Activated CD4-positive, alpha-beta T cell treated with anti-CD3 and anti-CD28 coated beads for 36 hours (primary cell): ENCODE measurements around the gene KIFC3. TPM values are rescaled to one million over a fixed set of nuclear protein-coding genes. Genes with fewer than 3 reads are reported as not detected.

ENCODE experiments used
- ATAC-seq: fragments of 200-7000 bp; cut with Tn5 transposase; one replicate; pipeline ENCODE4 v1.10.0; 2021; ENCODE audit warnings: mild to moderate bottlenecking, moderate library complexity
- CTCF ChIA-PET: fragments of 350-600 bp; sonication (Branson Sonifier 250); formaldehyde crosslinking; loops from one replicate; lab custom pipeline; 2021; ENCODE audit warnings: antibody characterized with exemption; lab: Charles Lee
- POLR2A ChIA-PET: fragments of 350-600 bp; sonication (Branson Sonifier 250); formaldehyde crosslinking; loops from one replicate; lab custom pipeline; 2021; ENCODE audit warnings: antibody characterized with exemption, inconsistent platforms; lab: Charles Lee
- DNase-seq: peaks from one replicate; pipeline ENCODE4 v3.0.0-alpha.2; 2020
- H3K27ac Mint-ChIP-seq: one replicate; pipeline ENCODE4 v1.8.0; 2021; ENCODE audit warnings: mixed read lengths
- H3K27me3 Mint-ChIP-seq: one replicate; pipeline ENCODE4 v1.8.0; 2021; ENCODE audit warnings: mixed read lengths
- H3K36me3 Mint-ChIP-seq: one replicate; pipeline ENCODE4 v1.8.0; 2021; ENCODE audit warnings: low read depth, mixed read lengths
- H3K4me1 Mint-ChIP-seq: one replicate; pipeline ENCODE4 v1.8.0; 2021; ENCODE audit warnings: mixed read lengths
- H3K4me3 Mint-ChIP-seq: one replicate; pipeline ENCODE4 v1.8.0; 2021; ENCODE audit warnings: mild to moderate bottlenecking, moderate library complexity, mixed read lengths
- H3K9me3 Mint-ChIP-seq: one replicate; pipeline ENCODE4 v1.8.0; 2021; ENCODE audit warnings: low read depth, mixed read lengths
- intact Hi-C, 2 experiments: fragments of 100-400 bp; cut with DNase I in 1 of 2; cut with micrococcal nuclease in 1 of 2; formaldehyde crosslinking; loops; one replicate each; pipeline versions ENCODE4 v1.14.2 to v1.15.1; 2022 to 2024; cut with DNase I, micrococcal nuclease
- total RNA-seq, 2 experiments: library from RNA; stranded (reverse); gene quantifications; one replicate each; pipeline ENCODE4 v1.2.3, GENCODE V29; 2021

The KIFC3 gene
- total RNA-seq, 2 experiments from 2014 or later: 0.32 to 0.66 TPM

DNA sequence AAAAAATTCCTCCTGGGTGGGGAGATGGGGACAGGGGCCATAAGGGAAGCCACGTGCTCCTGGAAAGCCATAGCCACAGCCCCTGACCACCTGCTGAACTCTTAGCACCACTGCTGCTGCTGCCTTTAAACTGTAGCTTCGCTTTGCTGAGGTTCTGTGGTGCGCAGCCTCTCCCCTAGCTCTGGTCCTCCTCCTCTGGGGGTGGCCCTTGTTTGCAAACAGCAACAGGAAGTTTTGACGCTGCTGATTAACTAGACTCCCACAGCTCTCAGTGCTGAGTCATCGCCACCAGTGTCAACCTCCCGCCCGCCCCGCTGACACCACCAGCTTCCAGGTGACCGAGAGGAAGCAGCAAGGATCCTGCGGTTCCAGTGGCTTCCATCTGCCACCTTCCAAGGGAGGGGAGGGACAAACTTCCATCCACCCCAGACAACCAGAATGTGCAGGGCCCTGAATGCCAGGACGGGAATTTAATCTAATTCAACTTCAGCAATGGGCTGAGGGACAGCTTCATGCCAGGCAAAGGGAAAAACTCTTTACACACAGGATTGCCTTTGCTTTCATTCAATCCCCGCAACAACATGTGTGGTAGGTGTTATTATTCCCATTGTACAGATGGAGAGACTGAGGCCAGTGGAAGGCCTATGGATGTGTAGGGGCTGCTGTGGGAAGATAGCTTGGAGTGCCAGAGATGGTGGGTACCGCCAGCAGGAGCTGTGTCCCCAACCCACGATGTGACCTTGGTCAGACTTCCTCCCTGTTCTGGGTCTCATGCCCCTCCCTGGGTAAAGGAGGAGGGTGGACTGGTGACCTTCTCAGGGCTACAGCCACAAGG lies 8.1 kb upstream of the KIFC3 start:
- no peaks in the 10 kb centered on the region for H3K9me3 Mint-ChIP-seq
- H3K4me3 Mint-ChIP-seq: no peak overlapping the region
- ChIA-PET CTCF (interaction anchor here (0.6 to 1.4 kb wide), 7 partner anchors 8 to 209 kb away, joined by 3 to 6 read pairs (median 3); no protein-coding TSS in a partner anchor), POLR2A (interaction anchor here (0.6 to 0.7 kb wide), 2 partner anchors 37 to 75 kb away, joined by 3 read pairs; partner anchors contain the start of gene KATNB1)
- H3K4me1 Mint-ChIP-seq: peaks cover 23% of the 10 kb centered on the region
- DNase-seq (peak; percentile 87), ATAC-seq (peak; percentile 97)
- peaks cover 15% of the 10 kb centered on the region for H3K27me3 Mint-ChIP-seq
- peak overlapping the region; percentile 27 for H3K27ac Mint-ChIP-seq
- intact Hi-C loops: loop anchor here in 1 of 2 experiments (1.0 to 2.0 kb wide), 2 partner anchors 8 to 190 kb away; partner anchors contain the start of genes KIFC3, USB1 and ZNF319
- no peaks in the 10 kb centered on the region for H3K36me3 Mint-ChIP-seq

DNA sequence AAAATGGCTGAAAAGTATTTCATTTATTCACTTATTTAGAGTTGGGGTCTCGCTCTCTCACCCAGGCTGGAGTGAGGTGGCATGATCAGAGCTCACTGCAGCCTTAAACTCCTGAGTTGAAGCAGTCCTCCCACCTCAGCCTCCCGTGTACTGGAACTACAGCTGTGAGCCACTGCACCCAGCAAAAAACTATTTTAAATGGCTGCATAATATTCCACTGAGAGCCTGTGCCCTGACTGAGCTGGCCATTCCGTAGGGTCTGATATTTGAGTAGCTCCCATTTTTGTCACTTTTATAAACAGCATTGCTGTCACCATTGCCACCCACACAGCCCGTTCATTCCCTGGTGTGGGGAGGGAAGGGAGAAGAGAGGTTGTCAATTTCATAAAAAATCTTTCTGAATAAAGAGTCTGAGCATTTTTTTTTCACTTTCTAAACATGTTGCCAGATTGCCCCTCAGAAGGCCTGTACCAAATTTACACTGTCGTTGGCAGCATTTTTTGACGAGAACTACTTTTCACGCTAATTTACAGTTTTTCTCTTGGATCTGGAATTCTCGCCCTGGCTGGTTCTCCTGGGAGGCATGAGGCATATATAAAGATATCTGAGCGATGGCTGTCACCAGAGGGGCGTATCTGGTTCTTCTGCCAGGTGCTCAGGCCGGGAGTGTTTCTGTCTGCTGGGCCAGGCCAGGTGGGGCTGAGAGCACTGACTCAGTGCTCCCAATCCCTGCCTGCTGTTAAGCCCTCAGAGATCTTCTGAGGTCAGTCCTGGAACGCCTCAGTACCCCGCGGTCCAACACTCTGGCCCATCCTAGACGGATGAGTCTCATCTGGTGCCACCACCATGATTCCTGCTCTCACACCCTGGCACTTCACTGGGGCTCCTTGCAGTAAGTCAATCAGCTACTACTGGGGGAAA lies 7.2 kb upstream of the KIFC3 start:
- H3K9me3 Mint-ChIP-seq: no peaks in the 10 kb centered on the region
- intact Hi-C loops: loop anchor here (1.0 to 10.0 kb wide), 4 partner anchors 7 to 212 kb away; partner anchors contain the start of genes KIFC3 (in 1 of the 2), USB1 (in 1 of the 2) and ZNF319 (in 1 of the 2)
- H3K27me3 Mint-ChIP-seq: peaks cover 15% of the 10 kb centered on the region
- ChIA-PET CTCF (interaction anchor here (0.7 to 1.4 kb wide), 4 partner anchors 9 to 208 kb away, joined by 3 to 6 read pairs (median 4); no protein-coding TSS in a partner anchor), POLR2A (interaction anchor here (0.7 kb wide), 1 partner anchor 74 kb away, joined by 3 read pairs; the partner anchor contains the start of gene KATNB1)
- DNase-seq: no peak
- no peaks in the 10 kb centered on the region for H3K36me3 Mint-ChIP-seq
- no peak overlapping the region for H3K27ac Mint-ChIP-seq
- ATAC-seq: no peak
- H3K4me1 Mint-ChIP-seq: peaks cover 23% of the 10 kb centered on the region
- no peak overlapping the region for H3K4me3 Mint-ChIP-seq

DNA sequence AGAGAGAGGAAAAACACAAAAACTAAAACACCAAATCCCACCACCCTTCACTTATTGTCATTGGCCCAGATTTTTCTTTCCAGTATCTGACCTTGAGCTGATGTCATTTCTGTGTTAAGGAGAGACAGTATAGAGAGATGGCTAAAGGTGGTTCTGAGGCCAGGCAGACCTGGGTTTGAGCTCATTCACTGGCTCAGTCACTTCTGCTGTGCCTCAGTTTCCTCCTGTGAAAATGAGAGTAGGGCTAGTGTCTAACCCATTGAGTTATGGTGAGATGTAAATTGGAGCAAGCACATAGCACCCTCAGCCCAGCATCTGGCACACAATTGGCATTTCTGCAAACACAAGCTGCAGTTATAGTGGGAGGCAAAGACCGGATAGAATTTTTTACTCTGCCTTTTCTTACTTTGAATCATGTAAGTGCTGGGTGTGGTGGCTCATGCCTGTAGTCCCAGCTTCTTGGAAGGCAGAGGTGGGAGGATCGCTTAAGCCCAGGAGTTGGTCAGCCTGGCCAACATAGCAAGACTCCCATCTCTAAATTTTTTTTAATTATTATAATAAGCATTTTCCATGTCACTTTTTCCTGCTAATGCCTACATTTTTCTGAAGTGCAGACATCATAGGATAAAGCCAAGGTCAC lies 6.4 kb upstream of the KIFC3 start:
- no peak overlapping the region for H3K4me3 Mint-ChIP-seq
- intact Hi-C loops: loop anchor here (1.0 to 10.0 kb wide), 3 partner anchors 177 to 211 kb away; no protein-coding TSS in a partner anchor

DNA sequence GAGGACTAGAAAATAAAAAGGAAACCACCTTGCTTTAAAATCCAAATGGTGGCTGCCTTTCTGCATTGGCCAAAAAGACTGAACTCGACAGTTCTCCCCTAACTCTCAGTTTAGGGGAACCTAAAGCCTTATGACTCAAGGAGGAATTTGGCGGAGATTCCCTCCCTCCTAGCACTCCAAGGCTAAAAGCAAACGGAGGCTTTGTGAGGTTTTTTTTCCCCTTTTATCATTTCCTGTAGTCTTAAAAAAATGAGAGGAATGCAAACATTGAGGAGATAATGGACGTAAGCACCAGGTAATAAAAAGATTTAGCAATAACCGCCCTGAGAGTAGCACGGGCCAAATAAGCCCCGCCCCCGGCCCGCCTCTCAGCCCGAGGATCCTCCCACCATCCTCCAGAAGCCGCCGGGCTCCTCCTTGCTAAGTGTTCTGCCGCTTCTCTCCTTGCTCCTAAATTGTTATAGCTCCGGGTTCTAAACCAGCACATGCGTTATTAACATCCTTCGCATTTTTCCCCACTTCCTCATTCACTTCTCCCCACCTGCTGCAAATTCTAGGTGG lies 5.8 kb upstream of the KIFC3 start:
- Mint-ChIP-seq H3K9me3 (no peaks in the 10 kb centered on the region), H3K27me3 (peaks cover 16% of the 10 kb centered on the region), H3K4me3 (no peak overlapping the region), H3K4me1 (peaks cover 23% of the 10 kb centered on the region), H3K27ac (no peak overlapping the region), H3K36me3 (no peaks in the 10 kb centered on the region)
- POLR2A ChIA-PET: interaction anchor here (0.7 kb wide), 1 partner anchor 331 kb away, joined by 4 read pairs; no protein-coding TSS in a partner anchor
- CTCF ChIA-PET: interaction anchor here (0.7 to 1.3 kb wide), 2 partner anchors 14 to 702 kb away, joined by 3 to 4 read pairs; no protein-coding TSS in a partner anchor
- peak; percentile 69 for ATAC-seq
- peak; percentile 83 for DNase-seq
- intact Hi-C loops: loop anchor here (1.0 to 10.0 kb wide), 3 partner anchors 177 to 211 kb away; no protein-coding TSS in a partner anchor

More for the DNA sequence above, 6.4 kb upstream of the KIFC3 start:
- ATAC-seq (no peak), DNase-seq (no peak)
- Mint-ChIP-seq H3K27ac (no peak overlapping the region), H3K9me3 (no peaks in the 10 kb centered on the region), H3K27me3 (peaks cover 18% of the 10 kb centered on the region), H3K36me3 (no peaks in the 10 kb centered on the region), H3K4me1 (peaks cover 23% of the 10 kb centered on the region)
- ChIA-PET CTCF (interaction anchor here (0.7 to 1.3 kb wide), 2 partner anchors 15 to 702 kb away, joined by 3 to 4 read pairs; no protein-coding TSS in a partner anchor), POLR2A (interaction anchor here (0.7 kb wide), 1 partner anchor 332 kb away, joined by 4 read pairs; no protein-coding TSS in a partner anchor)

DNA sequence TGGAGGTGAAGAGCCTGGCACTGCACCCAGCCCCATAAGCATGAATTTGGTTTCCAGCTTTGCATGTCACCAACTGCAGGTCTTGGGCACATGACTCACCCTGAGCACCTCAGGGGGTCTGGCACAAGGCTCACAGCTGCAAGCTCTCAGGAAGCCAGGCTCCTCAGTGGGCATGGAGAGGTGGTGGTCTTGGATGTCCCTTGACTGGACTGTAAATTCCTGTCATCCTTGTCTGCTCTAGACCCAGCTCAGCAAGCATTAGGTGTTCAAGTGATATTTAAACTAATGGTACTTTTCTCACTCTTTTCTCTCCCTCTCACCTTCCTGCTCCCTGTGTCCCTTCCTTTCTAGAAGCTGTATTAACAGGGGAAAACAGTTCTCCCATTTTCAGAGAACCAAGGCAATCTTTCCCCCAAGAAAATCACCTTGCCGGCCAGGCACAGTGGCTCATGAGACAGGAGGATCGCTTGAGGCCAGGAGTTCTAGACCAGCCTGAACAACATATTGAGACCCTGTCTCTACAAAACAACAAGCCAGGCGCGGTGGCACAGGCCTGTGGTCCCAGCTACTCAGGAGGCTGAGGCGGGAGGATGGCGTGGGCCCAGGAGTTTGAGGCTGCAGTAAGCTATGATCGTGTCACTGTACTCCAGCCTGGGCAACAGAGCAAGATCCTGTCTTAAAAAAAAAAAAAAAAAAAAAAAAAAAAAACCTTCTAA lies 5.1 kb upstream of the KIFC3 start:
- ATAC-seq (no peak), DNase-seq (no peak)
- intact Hi-C loops: loop anchor here (5.0 to 10.0 kb wide), 2 partner anchors 187 to 210 kb away; no protein-coding TSS in a partner anchor
- H3K4me3 Mint-ChIP-seq: no peak overlapping the region
- H3K4me1 Mint-ChIP-seq: peaks cover 29% of the 10 kb centered on the region
- no peaks in the 10 kb centered on the region for H3K36me3 Mint-ChIP-seq
- POLR2A ChIA-PET: no interaction called here
- CTCF ChIA-PET: interaction anchor here (0.7 to 1.3 kb wide), 2 partner anchors 13 to 703 kb away, joined by 3 to 4 read pairs; no protein-coding TSS in a partner anchor
- H3K27ac Mint-ChIP-seq: no peak overlapping the region
- H3K27me3 Mint-ChIP-seq: peaks cover 21% of the 10 kb centered on the region
- H3K9me3 Mint-ChIP-seq: no peaks in the 10 kb centered on the region

DNA sequence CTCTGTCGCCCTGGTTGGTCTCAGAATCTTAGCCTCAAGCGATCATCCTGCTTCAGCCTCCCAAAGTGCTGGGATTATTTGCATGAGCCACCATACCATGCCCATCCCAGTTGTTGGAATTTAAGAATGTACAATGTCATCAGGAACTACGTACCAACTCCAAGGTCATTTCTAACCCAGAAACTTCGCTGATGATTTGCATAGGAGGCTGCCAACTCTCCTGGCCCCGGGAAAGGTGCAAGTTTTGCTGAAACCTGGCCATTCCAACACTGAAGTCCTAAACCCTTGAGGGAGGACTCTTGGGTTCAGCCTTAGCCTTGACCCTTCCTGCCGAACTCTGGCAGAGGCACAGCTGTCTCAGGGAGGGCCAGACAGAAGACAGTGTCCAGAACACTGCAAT lies 2.9 kb upstream of the KIFC3 start:
- no peak overlapping the region for H3K27ac Mint-ChIP-seq
- ATAC-seq (no peak), DNase-seq (no peak)
- no peaks in the 10 kb centered on the region for H3K9me3 Mint-ChIP-seq
- ChIA-PET POLR2A (no interaction called here), CTCF (no interaction called here)
- no peaks in the 10 kb centered on the region for H3K36me3 Mint-ChIP-seq
- intact Hi-C loops: loop anchor here (5.0 to 10.0 kb wide), 2 partner anchors 190 to 208 kb away; no protein-coding TSS in a partner anchor
- peaks cover 27% of the 10 kb centered on the region for H3K4me1 Mint-ChIP-seq
- H3K4me3 Mint-ChIP-seq: no peak overlapping the region
- H3K27me3 Mint-ChIP-seq: peaks cover 27% of the 10 kb centered on the region

DNA sequence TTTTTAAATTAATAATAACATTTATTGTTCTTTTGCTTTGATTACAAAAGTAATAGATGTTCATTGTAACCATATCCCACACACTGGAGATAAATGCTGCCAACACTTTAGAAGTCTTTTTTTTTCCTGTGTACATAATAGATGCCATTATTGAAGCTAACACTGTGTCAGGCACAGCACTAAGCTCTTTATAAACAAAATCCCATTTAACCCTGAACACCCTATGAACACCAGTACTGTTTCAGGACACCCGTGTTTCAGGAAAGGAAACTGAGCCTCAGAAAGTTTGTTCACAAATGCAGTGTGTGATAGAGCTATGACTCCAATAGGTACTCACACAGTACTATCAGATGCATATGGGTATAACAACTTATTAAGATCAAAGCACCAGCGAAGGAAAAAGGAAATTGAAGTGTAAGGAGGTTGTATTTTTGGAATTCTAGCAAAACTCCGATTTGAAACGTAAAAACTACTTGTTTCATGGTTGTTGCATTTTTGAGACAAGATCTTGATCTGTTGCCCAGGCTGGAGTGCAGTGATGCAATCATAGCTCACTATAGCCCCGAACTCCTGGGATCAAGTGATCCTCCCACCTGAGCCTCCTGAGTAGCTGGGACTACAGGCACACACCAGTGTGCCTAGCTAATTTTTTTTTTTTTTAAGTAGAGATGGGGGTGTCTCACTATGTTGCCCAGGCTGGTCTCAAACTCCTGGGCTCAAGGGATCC lies 2.0 kb upstream of the KIFC3 start:
- H3K27me3 Mint-ChIP-seq: peaks cover 32% of the 10 kb centered on the region
- ATAC-seq (no peak), DNase-seq (no peak)
- intact Hi-C loops: loop anchor here in 1 of 2 experiments (10.0 kb wide), 1 partner anchor 191 kb away; no protein-coding TSS in a partner anchor
- peaks cover 27% of the 10 kb centered on the region for H3K4me1 Mint-ChIP-seq
- ChIA-PET CTCF (no interaction called here), POLR2A (interaction anchor here (0.6 kb wide), 1 partner anchor 924 kb away, joined by 4 read pairs; no protein-coding TSS in a partner anchor)
- no peak overlapping the region for H3K4me3 Mint-ChIP-seq
- H3K9me3 Mint-ChIP-seq: no peaks in the 10 kb centered on the region
- H3K27ac Mint-ChIP-seq: no peak overlapping the region
- no peaks in the 10 kb centered on the region for H3K36me3 Mint-ChIP-seq

DNA sequence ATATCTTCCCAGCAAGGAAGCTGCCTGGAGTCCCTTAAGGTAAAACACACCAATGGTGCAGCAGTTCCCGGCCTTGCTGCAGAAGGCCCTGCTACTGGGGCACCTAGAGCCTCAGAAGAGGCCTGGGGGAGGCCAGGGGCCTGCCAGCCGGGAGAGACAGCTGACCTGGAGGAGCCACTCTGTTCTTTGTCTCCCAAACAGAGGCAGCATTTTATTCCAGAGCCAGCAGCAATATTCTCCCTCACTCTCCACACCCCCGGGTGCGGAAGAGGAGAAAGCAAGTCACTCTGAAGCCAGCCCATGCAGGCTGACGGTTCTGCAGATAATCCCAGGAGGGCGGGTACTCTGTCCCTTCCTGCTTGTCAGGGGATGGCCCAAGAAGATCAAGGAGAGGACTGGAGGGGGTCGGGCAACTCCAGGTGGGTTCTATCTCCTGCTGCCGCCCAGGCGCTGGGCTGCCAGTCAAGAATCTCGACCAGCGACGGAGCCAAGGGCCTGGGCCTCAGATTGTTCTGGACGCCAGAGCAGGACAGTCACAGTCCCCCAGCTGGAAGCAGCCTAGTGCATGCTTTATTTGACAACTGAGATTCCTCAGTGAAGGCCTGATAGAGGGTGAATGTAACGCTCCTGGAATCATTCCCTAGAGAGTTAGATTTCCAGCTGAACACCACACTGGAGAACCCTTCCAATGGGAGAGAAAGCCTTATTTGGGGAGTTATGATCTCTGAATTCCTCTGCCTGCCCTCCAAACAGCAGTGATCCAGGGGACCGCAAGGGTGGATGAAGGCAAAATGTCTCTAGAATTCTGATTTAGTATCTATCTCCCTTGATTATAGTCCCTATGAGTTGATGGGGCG lies 1.1 kb upstream of the KIFC3 start:
- ChIA-PET POLR2A (no interaction called here), CTCF (no interaction called here)
- DNase-seq: no peak
- Mint-ChIP-seq H3K27ac (peak overlapping the region; percentile 23), H3K9me3 (no peaks in the 10 kb centered on the region), H3K4me3 (peak overlapping the region; percentile 63), H3K27me3 (peaks cover 28% of the 10 kb centered on the region), H3K36me3 (no peaks in the 10 kb centered on the region), H3K4me1 (peaks cover 23% of the 10 kb centered on the region)
- ATAC-seq: no peak
- intact Hi-C loops: loop anchor here (2.0 to 10.0 kb wide), 2 partner anchors 191 to 197 kb away; partner anchors contain the start of genes USB1 (in 1 of the 2) and ZNF319 (in 1 of the 2)
